ENCODE results near the gene XKR8. TPM values are rescaled to one million over a fixed set of nuclear protein-coding genes. Genes with fewer than 3 reads are reported as not detected.

Gene XKR8
- total RNA-seq, 1 experiment from 2014 or later = 17.2 TPM

DNA sequence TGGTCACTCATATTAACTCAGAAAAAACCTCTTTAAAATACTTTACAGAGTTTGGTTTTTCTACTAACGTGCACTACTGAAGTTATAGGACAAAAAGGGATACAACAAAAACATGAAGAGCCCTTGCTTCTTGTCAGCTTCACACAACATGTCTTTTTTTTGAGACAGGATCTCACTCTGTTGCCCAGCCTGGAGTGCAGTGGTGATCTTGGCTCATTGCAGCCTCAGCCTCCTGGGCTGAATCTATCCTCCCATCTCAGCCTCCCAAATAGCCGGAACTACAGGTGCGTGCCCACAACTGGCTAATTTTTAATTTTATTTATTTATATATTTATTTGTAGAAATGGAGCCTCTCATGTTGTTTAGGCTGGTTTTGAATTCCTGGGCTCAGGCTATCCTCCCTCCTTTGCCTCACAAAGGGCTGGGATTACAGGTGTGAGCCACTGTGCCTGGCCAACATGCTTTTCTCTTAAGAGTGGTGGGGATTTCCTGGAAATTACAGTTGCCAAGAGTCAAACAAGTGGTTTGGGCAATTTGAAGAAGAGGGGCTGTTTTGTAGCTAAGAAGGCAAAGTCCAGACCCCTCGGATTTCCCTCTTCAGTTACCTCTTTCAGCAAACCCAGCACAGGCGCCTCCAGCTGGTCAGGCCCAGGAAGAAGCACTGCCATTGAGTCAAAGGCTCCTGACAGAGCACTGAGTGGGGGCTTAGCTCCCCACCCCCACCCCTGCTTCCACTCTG lies 31.4 kb upstream of the XKR8 start:
- no peak overlapping the region for H3K4me2 ChIP-seq (ENCODE audit: insufficient read depth, insufficient read length, low read length)
- peak; percentile 39 for DNase-seq
- no peak overlapping the region for H4K91ac ChIP-seq (ENCODE audit: insufficient read length, low read depth, low read length)
- no peak overlapping the region for H3K23ac ChIP-seq (ENCODE audit: insufficient read length, low read depth, low read length)
- H3K18ac ChIP-seq (ENCODE audit: insufficient read length, low read depth, low read length) = no peak overlapping the region
- no peak overlapping the region for H2BK12ac ChIP-seq (ENCODE audit: insufficient read length, low read depth, low read length)
- no CpG with 5 or more reads among the region's 5 CpGs for WGBS (ENCODE audit: extremely low coverage, insufficient read length, low lambda C conversion rate)
- H2BK15ac ChIP-seq (ENCODE audit: low read depth, low read length) = no peak overlapping the region
- H3K27ac Mint-ChIP-seq = no peak overlapping the region
- no peak overlapping the region for H3T11ph ChIP-seq (ENCODE audit: low read length)
- no peak overlapping the region for H4K5ac ChIP-seq (ENCODE audit: insufficient read length, low read depth, low read length)
- H3K4me3 Mint-ChIP-seq = no peak overlapping the region
- no peaks in the 10 kb centered on the region for H3K27me3 ChIP-seq (ENCODE audit: insufficient read depth, low read length)
- TF ChIP-seq, protein P1, sequence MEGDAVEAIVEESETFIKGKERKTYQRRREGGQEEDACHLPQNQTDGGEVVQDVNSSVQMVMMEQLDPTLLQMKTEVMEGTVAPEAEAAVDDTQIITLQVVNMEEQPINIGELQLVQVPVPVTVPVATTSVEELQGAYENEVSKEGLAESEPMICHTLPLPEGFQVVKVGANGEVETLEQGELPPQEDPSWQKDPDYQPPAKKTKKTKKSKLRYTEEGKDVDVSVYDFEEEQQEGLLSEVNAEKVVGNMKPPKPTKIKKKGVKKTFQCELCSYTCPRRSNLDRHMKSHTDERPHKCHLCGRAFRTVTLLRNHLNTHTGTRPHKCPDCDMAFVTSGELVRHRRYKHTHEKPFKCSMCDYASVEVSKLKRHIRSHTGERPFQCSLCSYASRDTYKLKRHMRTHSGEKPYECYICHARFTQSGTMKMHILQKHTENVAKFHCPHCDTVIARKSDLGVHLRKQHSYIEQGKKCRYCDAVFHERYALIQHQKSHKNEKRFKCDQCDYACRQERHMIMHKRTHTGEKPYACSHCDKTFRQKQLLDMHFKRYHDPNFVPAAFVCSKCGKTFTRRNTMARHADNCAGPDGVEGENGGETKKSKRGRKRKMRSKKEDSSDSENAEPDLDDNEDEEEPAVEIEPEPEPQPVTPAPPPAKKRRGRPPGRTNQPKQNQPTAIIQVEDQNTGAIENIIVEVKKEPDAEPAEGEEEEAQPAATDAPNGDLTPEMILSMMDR (conservative IDR thresholded peaks at IDR 0.05) = peak; percentile 41; the same call in 2 of the 3 replicates
- no peaks in the 10 kb centered on the region for H3K79me2 ChIP-seq (ENCODE audit: insufficient read depth, low read length)
- H3K4me1 Mint-ChIP-seq = peaks cover 10 to 12% of the 10 kb centered on the region in 2 experiments
- no peaks in the 10 kb centered on the region for H3K23me2 ChIP-seq (ENCODE audit: insufficient read length, low read depth, low read length, poor library complexity, severe bottlenecking)
- peaks cover 6% of the 10 kb centered on the region; the same call in 1 of the 2 replicates for H3K4me1 ChIP-seq (ENCODE audit: insufficient read depth, low read length)
- H4K20me1 ChIP-seq (ENCODE audit: control insufficient read depth, insufficient read depth, insufficient read length) = no peaks in the 10 kb centered on the region
- no peak overlapping the region for H3K56ac ChIP-seq (ENCODE audit: insufficient read length, low read depth, low read length)
- no peaks in the 10 kb centered on the region for H3K9me3 Mint-ChIP-seq
- no peaks in the 10 kb centered on the region for H3K36me3 Mint-ChIP-seq (ENCODE audit: insufficient read depth in 1 of 3, low read depth in 3 of 3)
- H2BK120ac ChIP-seq (ENCODE audit: low read depth, low read length, poor library complexity, severe bottlenecking) = no peak overlapping the region
- no peak overlapping the region for H2AFZ ChIP-seq (ENCODE audit: low read length)
- no peak overlapping the region for H2BK5ac ChIP-seq (ENCODE audit: insufficient read length, low read length)
- no peak overlapping the region for H3K4ac ChIP-seq (ENCODE audit: low read depth, low read length)
- no peak overlapping the region for H3K14ac ChIP-seq (ENCODE audit: insufficient read depth, low read length)
- H3K27ac ChIP-seq (ENCODE audit: insufficient read length, low read depth, low read length) = no peak overlapping the region
- H3K9ac ChIP-seq (ENCODE audit: extremely low read depth, insufficient read length, low read length) = no peak overlapping the region
- no peaks in the 10 kb centered on the region for H3K27me3 Mint-ChIP-seq (ENCODE audit: low read depth)
- H2AK5ac ChIP-seq (ENCODE audit: insufficient read length, low read length) = no peak overlapping the region
- H3K9me3 ChIP-seq (ENCODE audit: control insufficient read depth, low read depth, low read length) = no peaks in the 10 kb centered on the region
- H4K8ac ChIP-seq (replicated peaks; ENCODE audit: insufficient read length, low read depth, low read length) = no peak overlapping the region
- no peak overlapping the region for H2BK20ac ChIP-seq (ENCODE audit: low read depth, low read length, poor library complexity, severe bottlenecking)
- H3K79me1 ChIP-seq (ENCODE audit: insufficient read depth, low read depth, low read length, poor library complexity, severe bottlenecking) = no peaks in the 10 kb centered on the region
